ENCODE results near the gene INMT.

DNA sequence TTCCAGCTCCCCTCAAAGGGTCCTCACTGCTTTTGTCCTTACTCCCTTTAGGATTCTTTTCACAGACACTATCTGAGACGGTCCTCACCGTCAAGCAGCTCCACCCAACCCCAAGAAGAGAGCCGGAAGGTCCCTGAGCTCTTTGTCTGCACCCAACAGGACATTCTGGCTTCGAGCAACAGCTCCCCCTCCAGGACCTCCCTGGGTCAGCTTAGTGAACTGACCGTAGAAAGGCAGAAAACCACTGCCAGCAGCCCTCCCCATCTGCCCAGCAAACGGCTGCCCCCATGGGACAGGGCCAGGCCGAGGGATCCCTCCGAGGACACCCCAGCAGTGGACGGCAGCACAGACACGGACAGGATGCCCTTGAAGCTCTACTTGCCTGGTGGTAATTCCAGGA lies 39.2 kb downstream of the INMT start:
- no peak for TF ChIP-seq ELF4 (IDR thresholded peaks at IDR 0.05)
- no peak for TF ChIP-seq NFRKB (IDR thresholded peaks at IDR 0.05)
- no peak for TF ChIP-seq FOXK2 (IDR thresholded peaks at IDR 0.05)
- no peak for TF ChIP-seq TARDBP (IDR thresholded peaks at IDR 0.05)
- no peak for TF ChIP-seq CTBP1 (IDR thresholded peaks at IDR 0.05; ENCODE audit: borderline replicate concordance)
- TF ChIP-seq HDGF (IDR thresholded peaks at IDR 0.05; ENCODE audit: borderline replicate concordance), result no peak
